ENCODE results near the gene VAC14. TPM values are rescaled to one million over a fixed set of nuclear protein-coding genes. Genes with fewer than 3 reads are reported as not detected.

The VAC14 gene
- polyA plus RNA-seq, 1 donor from 2014 or later, result 8.6 TPM

DNA sequence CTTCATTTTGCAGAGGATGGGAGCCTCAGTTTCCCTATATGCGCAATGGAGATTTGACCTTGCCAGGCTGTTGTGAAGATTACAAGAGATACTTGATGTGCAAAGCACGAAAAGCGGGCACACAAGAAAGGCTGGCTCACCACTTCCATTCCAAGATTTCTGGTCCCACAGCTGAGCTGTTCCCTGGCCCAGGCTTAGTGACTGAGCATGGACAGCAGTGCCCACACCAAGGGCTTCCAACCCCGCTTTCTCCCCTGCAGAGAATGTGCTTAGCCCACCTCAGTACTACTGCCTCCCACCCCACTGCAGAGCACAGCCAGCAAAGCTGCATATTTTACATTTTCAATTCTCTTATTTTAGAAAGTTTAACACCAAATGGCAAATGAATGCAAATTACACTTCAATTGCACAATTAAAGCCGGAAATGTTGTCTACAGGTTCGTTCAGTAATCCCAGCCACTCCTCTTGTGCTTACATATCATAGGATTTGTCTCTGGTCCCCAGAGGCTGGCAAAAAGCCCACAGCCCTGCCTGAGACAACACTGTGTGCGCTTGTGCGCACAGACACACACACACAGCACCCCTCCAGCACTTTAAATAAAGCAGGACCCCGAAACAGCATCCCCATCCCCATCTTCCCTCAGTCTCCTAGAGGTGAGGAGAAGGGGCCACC is 51.8 kb downstream of the VAC14 start:
- H3K9me2 ChIP-seq (ENCODE audit: insufficient read depth, low read length), result no peaks in the 10 kb centered on the region
- no peak overlapping the region for H2AFZ ChIP-seq (ENCODE audit: low read depth, low read length)
- H3K27ac ChIP-seq (ENCODE audit: low read length), result peak overlapping the region; percentile 49
- H3K27me3 ChIP-seq (ENCODE audit: insufficient read depth, low read depth, low read length), result no peaks in the 10 kb centered on the region
- no peak overlapping the region for H3K4me2 ChIP-seq (ENCODE audit: low read length)
- peaks cover 2% of the 10 kb centered on the region for H3K36me3 ChIP-seq (ENCODE audit: insufficient read depth, low read length)
- no peaks in the 10 kb centered on the region for H4K20me1 ChIP-seq (ENCODE audit: insufficient read depth)
- H3K9ac ChIP-seq (ENCODE audit: low read length), result no peak overlapping the region
- no peaks in the 10 kb centered on the region for H3K79me2 ChIP-seq (replicated peaks; ENCODE audit: insufficient read depth, low read length)
- H3K9me3 ChIP-seq (ENCODE audit: low read length), result no peaks in the 10 kb centered on the region
- TF ChIP-seq POLR2AphosphoS5 (IDR thresholded peaks at IDR 0.05), result no peak
- TF ChIP-seq, protein P1, sequence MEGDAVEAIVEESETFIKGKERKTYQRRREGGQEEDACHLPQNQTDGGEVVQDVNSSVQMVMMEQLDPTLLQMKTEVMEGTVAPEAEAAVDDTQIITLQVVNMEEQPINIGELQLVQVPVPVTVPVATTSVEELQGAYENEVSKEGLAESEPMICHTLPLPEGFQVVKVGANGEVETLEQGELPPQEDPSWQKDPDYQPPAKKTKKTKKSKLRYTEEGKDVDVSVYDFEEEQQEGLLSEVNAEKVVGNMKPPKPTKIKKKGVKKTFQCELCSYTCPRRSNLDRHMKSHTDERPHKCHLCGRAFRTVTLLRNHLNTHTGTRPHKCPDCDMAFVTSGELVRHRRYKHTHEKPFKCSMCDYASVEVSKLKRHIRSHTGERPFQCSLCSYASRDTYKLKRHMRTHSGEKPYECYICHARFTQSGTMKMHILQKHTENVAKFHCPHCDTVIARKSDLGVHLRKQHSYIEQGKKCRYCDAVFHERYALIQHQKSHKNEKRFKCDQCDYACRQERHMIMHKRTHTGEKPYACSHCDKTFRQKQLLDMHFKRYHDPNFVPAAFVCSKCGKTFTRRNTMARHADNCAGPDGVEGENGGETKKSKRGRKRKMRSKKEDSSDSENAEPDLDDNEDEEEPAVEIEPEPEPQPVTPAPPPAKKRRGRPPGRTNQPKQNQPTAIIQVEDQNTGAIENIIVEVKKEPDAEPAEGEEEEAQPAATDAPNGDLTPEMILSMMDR (IDR thresholded peaks at IDR 0.05; ENCODE audit: poor library complexity, severe bottlenecking), result no peak
- no peak for TF ChIP-seq EP300 (conservative IDR thresholded peaks at IDR 0.05; ENCODE audit: poor library complexity, severe bottlenecking)
- no peak for TF ChIP-seq MXI1 (conservative IDR thresholded peaks at IDR 0.05; ENCODE audit: poor library complexity, severe bottlenecking)
- TF ChIP-seq TAF1 (IDR thresholded peaks at IDR 0.05; ENCODE audit: low read depth), result no peak
- no peak for TF ChIP-seq EZH2 (IDR thresholded peaks at IDR 0.05; ENCODE audit: borderline replicate concordance, insufficient read depth, low read length, poor library complexity, severe bottlenecking)
- TF ChIP-seq, protein P2, sequence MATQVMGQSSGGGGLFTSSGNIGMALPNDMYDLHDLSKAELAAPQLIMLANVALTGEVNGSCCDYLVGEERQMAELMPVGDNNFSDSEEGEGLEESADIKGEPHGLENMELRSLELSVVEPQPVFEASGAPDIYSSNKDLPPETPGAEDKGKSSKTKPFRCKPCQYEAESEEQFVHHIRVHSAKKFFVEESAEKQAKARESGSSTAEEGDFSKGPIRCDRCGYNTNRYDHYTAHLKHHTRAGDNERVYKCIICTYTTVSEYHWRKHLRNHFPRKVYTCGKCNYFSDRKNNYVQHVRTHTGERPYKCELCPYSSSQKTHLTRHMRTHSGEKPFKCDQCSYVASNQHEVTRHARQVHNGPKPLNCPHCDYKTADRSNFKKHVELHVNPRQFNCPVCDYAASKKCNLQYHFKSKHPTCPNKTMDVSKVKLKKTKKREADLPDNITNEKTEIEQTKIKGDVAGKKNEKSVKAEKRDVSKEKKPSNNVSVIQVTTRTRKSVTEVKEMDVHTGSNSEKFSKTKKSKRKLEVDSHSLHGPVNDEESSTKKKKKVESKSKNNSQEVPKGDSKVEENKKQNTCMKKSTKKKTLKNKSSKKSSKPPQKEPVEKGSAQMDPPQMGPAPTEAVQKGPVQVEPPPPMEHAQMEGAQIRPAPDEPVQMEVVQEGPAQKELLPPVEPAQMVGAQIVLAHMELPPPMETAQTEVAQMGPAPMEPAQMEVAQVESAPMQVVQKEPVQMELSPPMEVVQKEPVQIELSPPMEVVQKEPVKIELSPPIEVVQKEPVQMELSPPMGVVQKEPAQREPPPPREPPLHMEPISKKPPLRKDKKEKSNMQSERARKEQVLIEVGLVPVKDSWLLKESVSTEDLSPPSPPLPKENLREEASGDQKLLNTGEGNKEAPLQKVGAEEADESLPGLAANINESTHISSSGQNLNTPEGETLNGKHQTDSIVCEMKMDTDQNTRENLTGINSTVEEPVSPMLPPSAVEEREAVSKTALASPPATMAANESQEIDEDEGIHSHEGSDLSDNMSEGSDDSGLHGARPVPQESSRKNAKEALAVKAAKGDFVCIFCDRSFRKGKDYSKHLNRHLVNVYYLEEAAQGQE (IDR thresholded peaks at IDR 0.05; ENCODE audit: borderline replicate concordance), result no peak
- TF ChIP-seq SMC3 (conservative IDR thresholded peaks at IDR 0.05; ENCODE audit: poor library complexity), result no peak
- TF ChIP-seq RAD21 (conservative IDR thresholded peaks at IDR 0.05), result no peak
- no peak overlapping the region for H3K4me3 ChIP-seq (ENCODE audit: low read length)
- no peaks in the 10 kb centered on the region for H3F3A ChIP-seq (ENCODE audit: insufficient read depth, low read length, poor library complexity, severe bottlenecking)

- Histone ChIP-seq H2AFZ (ENCODE audit: low read depth, low read length) (no peak overlapping the region), H3K4me3 (ENCODE audit: low read length) (no peak overlapping the region), H3K27me3 (ENCODE audit: insufficient read depth, low read depth, low read length) (no peaks in the 10 kb centered on the region), H3K9ac (ENCODE audit: low read length) (no peak overlapping the region), H3K9me3 (ENCODE audit: low read length) (no peaks in the 10 kb centered on the region), H3K4me2 (ENCODE audit: low read length) (no peak overlapping the region), H3K36me3 (ENCODE audit: insufficient read depth, low read length) (peaks cover 5% of the 10 kb centered on the region), H3K79me2 (replicated peaks; ENCODE audit: insufficient read depth, low read length) (no peaks in the 10 kb centered on the region), H3F3A (ENCODE audit: insufficient read depth, low read length, poor library complexity, severe bottlenecking) (no peaks in the 10 kb centered on the region), H3K9me2 (ENCODE audit: insufficient read depth, low read length) (no peaks in the 10 kb centered on the region), H3K27ac (ENCODE audit: low read length) (no peak overlapping the region), H4K20me1 (ENCODE audit: insufficient read depth) (no peaks in the 10 kb centered on the region)
- TF ChIP-seq POLR2AphosphoS5 (IDR thresholded peaks at IDR 0.05) (no peak), EP300 (conservative IDR thresholded peaks at IDR 0.05; ENCODE audit: poor library complexity, severe bottlenecking) (no peak), SMC3 (conservative IDR thresholded peaks at IDR 0.05; ENCODE audit: poor library complexity) (no peak), TAF1 (IDR thresholded peaks at IDR 0.05; ENCODE audit: low read depth) (no peak), MXI1 (conservative IDR thresholded peaks at IDR 0.05; ENCODE audit: poor library complexity, severe bottlenecking) (no peak), EZH2 (IDR thresholded peaks at IDR 0.05; ENCODE audit: borderline replicate concordance, insufficient read depth, low read length, poor library complexity, severe bottlenecking) (no peak), RAD21 (conservative IDR thresholded peaks at IDR 0.05) (no peak)
- TF ChIP-seq, protein P1 (IDR thresholded peaks at IDR 0.05; ENCODE audit: poor library complexity, severe bottlenecking), result no peak
- TF ChIP-seq, protein P2 (IDR thresholded peaks at IDR 0.05; ENCODE audit: borderline replicate concordance), result no peak
These were observed 53.0 kb downstream of the VAC14 start for GRCh38 chr16:70747703-70748631.
